PFSK-1 (cell line): ENCODE data around the gene ELF3.

Experiments
- FOXP2 ChIP-seq: optimal IDR thresholded peaks from 2 replicates; pipeline ENCODE3; 2011; ENCODE audit warnings: borderline replicate concordance, control low read depth, inconsistent platforms; ENCODE audit not compliant: insufficient read depth; ENCODE audit errors: extremely low read length, extremely low read depth
- POLR2AphosphoS5 ChIP-seq: IDR thresholded peaks from 2 replicates; pipeline ENCODE4 v1.6.1; 2012; ENCODE audit warnings: low read depth, mild to moderate bottlenecking, control low read depth, low read length, moderate library complexity
- SIN3A ChIP-seq: IDR thresholded peaks from 2 replicates; pipeline ENCODE4 v1.6.1; 2012; ENCODE audit warnings: mild to moderate bottlenecking, low read length, moderate library complexity, borderline replicate concordance; ENCODE audit not compliant: insufficient read depth
- TAF1 ChIP-seq: IDR thresholded peaks from 2 replicates; pipeline ENCODE4 v1.6.1; 2012; ENCODE audit warnings: low read length, control low read depth, borderline replicate concordance; ENCODE audit not compliant: insufficient read depth
- TF ChIP-seq, protein P1 (sequence below), 2 experiments: IDR thresholded peaks; 2 replicates each; pipeline versions ENCODE4 v1.6.1 to v1.8.0; 2011 to 2012; ENCODE audit warnings: low read depth in 2 of 2, low read length in 2 of 2, control low read depth in 1 of 2, inconsistent platforms in 1 of 2, mild to moderate bottlenecking in 1 of 2, moderate library complexity in 1 of 2; ENCODE audit not compliant: insufficient read depth in 1 of 2

ELF3 gene

DNA sequence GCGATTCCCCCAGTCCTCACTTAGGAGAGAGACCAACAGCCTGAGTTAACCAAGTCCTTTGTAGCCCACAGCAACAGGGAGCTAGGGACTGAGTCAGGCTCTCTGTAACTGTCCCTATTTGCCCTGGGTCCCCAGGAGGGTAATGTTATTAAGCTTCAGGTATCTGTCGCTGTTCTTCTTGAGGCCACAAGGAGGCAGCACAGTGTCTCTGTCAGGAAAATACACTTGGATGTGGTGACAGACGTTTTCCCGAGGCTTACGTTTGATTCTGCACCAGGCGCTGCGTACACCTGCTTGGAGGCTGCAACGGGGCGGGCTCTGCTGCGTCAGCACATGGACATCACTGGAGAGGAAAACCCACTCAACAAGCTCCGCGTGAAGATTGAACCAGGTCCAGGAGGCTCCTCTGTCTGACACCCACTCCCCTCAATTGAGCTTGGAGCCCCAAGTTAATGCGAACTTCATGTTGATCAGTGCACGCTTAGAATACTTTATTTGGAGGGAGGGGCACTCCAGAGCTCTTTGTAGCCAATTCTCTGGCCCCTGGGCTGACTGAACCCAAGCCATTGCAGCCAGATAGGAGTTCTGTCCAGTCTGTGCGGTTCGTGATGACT, 10.7 kb upstream of the ELF3 start:
- TF ChIP-seq, protein P1, sequence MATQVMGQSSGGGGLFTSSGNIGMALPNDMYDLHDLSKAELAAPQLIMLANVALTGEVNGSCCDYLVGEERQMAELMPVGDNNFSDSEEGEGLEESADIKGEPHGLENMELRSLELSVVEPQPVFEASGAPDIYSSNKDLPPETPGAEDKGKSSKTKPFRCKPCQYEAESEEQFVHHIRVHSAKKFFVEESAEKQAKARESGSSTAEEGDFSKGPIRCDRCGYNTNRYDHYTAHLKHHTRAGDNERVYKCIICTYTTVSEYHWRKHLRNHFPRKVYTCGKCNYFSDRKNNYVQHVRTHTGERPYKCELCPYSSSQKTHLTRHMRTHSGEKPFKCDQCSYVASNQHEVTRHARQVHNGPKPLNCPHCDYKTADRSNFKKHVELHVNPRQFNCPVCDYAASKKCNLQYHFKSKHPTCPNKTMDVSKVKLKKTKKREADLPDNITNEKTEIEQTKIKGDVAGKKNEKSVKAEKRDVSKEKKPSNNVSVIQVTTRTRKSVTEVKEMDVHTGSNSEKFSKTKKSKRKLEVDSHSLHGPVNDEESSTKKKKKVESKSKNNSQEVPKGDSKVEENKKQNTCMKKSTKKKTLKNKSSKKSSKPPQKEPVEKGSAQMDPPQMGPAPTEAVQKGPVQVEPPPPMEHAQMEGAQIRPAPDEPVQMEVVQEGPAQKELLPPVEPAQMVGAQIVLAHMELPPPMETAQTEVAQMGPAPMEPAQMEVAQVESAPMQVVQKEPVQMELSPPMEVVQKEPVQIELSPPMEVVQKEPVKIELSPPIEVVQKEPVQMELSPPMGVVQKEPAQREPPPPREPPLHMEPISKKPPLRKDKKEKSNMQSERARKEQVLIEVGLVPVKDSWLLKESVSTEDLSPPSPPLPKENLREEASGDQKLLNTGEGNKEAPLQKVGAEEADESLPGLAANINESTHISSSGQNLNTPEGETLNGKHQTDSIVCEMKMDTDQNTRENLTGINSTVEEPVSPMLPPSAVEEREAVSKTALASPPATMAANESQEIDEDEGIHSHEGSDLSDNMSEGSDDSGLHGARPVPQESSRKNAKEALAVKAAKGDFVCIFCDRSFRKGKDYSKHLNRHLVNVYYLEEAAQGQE (IDR thresholded peaks at IDR 0.05; ENCODE audit: insufficient read depth in 1 of 2, low read depth in 2 of 2, low read length in 2 of 2): no peak
- TF ChIP-seq POLR2AphosphoS5: no peak

DNA sequence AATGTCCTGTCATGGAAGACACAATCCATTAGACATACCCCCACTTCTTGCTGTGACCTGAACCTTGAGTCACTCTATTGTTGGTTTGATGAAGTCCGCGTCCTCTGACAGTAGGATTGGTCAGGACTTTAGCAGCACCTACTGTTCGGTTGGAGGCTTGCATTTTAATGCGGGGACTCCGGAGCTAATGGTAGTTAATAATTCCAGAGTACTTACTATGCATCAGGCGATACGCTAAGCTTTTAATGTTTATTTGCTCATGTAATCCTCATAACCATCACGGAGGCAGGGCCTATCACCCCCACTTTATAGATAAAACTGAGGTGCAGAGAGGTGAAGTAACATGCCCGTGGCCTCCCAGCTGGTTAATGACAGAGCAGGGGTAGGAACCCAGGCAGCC, 7.9 kb upstream of the ELF3 start:
- TF ChIP-seq, protein P1 (IDR thresholded peaks at IDR 0.05; ENCODE audit: insufficient read depth in 1 of 2, low read depth in 2 of 2, low read length in 2 of 2): no peak
- TF ChIP-seq TAF1: no peak
- no peak for TF ChIP-seq POLR2AphosphoS5
- TF ChIP-seq FOXP2: no peak
- TF ChIP-seq SIN3A: no peak

DNA sequence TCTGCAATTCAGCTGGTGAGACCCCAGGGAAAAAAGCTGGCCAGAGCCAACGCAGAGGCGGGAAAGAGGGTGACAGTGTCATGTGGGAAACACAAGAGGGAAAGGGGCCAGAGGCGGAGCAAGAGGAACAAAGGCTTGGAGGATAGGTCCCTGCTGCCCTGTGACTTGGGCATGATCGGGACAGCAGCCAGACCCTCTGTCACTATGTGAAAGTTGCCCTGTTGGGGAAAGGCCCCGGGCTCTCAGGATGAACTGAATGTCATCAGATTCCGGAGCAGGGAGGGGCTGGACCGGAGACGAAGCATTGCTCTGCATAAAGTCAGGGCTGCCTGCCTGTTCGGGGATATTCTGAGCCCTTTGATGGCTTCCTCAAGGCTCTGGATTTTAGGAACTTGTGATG, 5.7 kb upstream of the ELF3 start:
- TF ChIP-seq POLR2AphosphoS5 (no peak), TAF1 (no peak), SIN3A (no peak), FOXP2 (no peak)
- TF ChIP-seq, protein P1 (IDR thresholded peaks at IDR 0.05; ENCODE audit: insufficient read depth in 1 of 2, low read depth in 2 of 2, low read length in 2 of 2): no peak

DNA sequence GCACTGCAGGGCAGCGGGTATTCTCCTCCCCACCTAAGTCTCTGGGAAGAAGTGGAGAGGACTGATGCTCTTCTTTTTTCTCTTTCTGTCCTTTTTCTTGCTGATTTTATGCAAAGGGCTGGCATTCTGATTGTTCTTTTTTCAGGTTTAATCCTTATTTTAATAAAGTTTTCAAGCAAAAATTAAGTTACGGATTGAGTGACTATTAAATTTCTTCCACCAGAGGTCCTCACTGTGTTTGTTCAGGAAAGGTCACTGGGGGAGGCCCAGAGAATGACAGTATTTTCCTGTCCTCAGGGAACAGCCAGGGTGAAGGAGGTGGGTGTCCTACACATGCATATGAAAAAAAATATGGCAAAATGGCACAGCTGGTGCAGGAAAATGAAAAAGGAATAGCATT, 4.4 kb upstream of the ELF3 start:
- TF ChIP-seq SIN3A (no peak), POLR2AphosphoS5 (no peak), FOXP2 (no peak), TAF1 (no peak)
- TF ChIP-seq, protein P1 (IDR thresholded peaks at IDR 0.05; ENCODE audit: insufficient read depth in 1 of 2, low read depth in 2 of 2, low read length in 2 of 2): no peak

DNA sequence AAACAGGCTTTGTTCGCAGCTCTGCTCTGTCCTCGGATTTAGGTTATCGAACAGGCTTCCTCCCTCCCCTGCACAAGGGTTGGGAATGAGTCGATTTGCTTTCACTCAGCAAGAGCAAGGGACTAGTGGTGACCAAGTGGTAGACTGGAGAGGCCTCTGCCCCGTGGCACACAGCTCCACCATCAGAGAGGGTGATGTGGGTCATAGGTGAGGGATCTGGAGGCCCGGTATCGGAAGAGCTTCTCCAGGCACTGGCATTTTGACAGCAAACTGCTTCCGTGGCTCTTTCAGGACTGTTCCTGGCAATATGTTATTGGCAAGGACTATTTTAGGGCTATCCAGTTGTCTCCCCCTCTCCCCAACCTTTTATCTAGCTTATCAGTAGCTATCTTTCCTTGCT, 3.1 kb upstream of the ELF3 start:
- TF ChIP-seq TAF1: no peak
- TF ChIP-seq SIN3A: no peak
- TF ChIP-seq, protein P1 (IDR thresholded peaks at IDR 0.05; ENCODE audit: insufficient read depth in 1 of 2, low read depth in 2 of 2, low read length in 2 of 2): no peak
- TF ChIP-seq POLR2AphosphoS5: no peak
- TF ChIP-seq FOXP2: no peak
